Testis (tissue), 2 donors: ENCODE results near the gene COX10.

Experiments used
- CTCF ChIP-seq, 3 experiments: fragments of 450-650 bp in 2 of 3; fragments of 200-600 bp in 1 of 3; sonication (generic) in 1 of 3; IDR thresholded peaks; one replicate each; pipeline ENCODE4 v1.5.1; 2016 to 2019; ENCODE audit warnings: antibody characterized with exemption in 3 of 3, mild to moderate bottlenecking in 2 of 3, moderate library complexity in 1 of 3
- POLR2A ChIP-seq: fragments of 450-650 bp; IDR thresholded peaks from one replicate; pipeline ENCODE4 v1.6.1; 2017; ENCODE audit warnings: antibody characterized with exemption, mild to moderate bottlenecking, moderate library complexity

GRCh38 chr17:14225254-14225980 lies 156.1 kb downstream of the COX10 start:
- TF ChIP-seq CTCF (IDR thresholded peaks at IDR 0.05) (no peak), POLR2A (no peak)
